NT2/D1 (cell line): Measurements from ENCODE around the gene ABCA7.

ENCODE experiments used
- SUZ12 ChIP-seq: IDR thresholded peaks from 2 replicates; pipeline ENCODE4 v1.6.1; 2011; ENCODE audit not compliant: insufficient read length, insufficient read depth; ENCODE audit errors: extremely low read depth
- ZNF274 ChIP-seq: IDR thresholded peaks from 2 replicates; pipeline ENCODE4 v1.6.1; 2011; ENCODE audit warnings: mild to moderate bottlenecking, low read depth, low read length

- TF ChIP-seq ZNF274, result no peak
- no peak for TF ChIP-seq SUZ12
These were observed 27.6 kb upstream of the ABCA7 start for GRCh38 chr19:1012334-1012733.
